CD4-positive, alpha-beta T cell treated with Interleukin-15 for 4 hours (primary cell): ENCODE measurements around the gene TUBGCP6.

Source experiments
- DNase-seq: peaks from one replicate; pipeline ENCODE4 v3.0.0-alpha.2; 2020; ENCODE audit warnings: low spot score

The TUBGCP6 gene

GRCh38 chr22:50262973-50263617, 18.3 kb upstream of the TUBGCP6 start:
- DNase-seq, result no peak

GRCh38 chr22:50262460-50262911, 17.7 kb upstream of the TUBGCP6 start:
- no peak for DNase-seq

DNA sequence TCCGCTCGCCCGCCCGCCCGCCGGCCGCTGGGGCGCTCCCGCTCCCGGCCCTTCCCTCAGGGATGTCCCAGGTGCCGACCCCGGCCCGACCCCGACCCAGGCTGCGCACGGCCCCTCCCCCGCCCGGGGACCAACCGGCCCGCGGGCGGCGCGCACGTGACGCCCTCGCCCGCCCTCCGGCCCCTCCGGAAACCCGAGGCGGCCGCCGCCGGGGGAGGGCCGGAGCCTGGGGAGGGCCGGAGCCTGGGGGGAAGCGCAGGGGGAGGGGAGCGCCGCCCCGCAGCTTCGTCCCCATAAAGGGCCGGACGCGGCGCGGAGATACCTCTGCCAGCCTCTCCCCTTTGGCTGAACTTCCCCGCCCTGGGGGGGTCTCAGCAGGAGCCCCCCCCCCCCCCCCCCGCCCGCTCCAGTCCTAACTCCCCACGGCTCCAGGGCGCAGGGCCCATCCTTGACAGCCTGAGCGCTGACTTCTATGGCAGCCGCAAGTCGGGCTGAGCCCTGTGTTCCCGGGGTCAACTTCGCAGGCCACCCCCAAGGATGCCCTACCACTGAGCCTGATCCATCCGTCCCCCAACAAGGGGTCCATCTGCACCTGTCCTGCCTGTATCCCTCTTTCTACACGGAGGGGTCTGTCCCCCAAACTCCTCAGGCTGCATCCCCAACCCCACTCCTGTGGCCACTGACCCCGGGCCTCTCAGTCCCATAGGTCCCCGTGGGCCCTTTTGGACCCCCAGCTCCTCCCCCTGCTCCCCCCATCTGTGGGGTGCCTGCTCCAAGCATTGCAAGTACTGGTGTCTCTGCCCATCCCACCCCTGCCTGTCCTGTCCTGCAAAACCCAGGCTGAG, 17.0 kb upstream of the TUBGCP6 start, which contains the start of gene MAPK12:
TSS of gene MAPK12 (minus strand) at position 69 of the 845 bp plus-strand sequence. CDS start 174 bp downstream, outside the sequence.
- DNase-seq, result no peak

DNA sequence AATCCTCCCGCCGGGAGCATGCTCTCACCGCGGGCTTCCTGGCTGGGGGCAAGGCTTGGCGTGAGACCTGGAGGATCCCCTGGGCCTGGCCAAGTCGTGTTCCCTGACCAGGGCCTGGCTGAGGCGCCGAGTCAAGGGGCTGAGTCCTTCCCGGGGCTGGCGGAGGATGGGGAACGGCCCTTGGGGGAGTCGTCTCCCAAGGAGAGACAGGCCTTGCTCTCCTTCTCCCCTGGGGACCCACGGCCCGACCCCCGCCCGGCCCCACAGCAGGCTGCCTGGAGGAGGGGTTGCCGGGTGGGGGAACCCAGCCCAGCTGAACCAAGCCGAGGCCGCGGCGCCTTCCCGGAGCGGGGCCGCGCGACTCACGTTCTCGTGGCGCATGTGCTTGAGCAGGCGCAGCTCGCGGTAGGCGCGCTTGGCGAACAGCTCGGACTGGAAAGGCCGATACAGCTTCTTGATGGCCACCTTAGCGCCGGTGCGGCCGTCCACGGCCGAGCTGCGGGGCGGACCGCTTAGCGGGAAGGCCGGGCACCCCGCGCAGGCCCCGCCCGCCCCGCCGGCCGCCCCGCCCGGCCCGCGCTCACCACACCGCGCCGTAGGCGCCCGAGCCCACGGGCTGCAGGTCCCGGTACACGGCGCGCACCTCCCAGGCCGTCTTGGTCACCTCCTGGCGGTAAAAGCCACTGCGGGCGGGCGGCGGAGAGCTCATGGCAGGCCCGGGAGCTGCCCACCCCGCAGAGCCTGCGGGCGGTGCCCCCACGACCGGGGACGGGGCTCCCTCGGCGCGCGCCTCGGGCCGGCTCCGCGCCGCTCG, 16.2 kb upstream of the TUBGCP6 start:
- DNase-seq, result no peak

DNA sequence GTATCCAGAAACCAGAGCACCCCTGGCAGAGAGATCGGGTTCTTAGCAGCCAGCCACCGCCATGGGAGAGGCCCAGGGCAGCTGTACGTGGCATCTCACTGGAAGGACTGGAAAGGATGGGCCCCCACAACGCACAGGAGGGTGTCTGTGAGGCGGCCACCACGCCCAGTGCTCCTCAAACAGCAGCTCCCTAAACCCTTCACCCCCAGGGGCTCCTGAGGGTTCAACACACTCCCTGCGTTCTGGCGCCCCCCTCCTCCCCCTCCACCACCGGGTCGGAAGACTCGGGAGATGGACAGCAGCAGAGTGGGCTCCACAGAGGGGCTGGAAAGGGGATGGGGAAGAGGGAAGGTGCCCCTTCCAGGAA, 15.6 kb upstream of the TUBGCP6 start:
- no peak for DNase-seq

DNA sequence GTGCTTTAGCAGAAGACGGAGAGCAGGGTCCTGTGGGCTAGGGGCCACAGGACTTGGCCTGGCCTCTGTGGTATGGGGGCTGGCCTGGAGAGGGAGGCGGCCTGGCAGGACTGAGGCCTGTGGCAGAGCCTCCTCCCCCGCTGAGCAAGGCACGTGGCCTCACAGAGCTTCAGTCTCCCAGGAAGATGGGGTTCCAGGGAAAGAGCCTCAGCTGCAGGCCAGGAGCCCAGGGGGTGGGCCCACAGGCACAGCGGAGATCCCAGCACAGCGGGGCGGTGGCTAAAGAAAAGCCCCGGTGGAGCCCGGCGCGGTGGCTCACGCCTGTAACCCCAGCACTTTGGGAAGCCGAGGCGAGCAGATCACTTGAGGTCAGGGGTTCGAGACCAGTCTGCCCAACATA, 14.5 kb upstream of the TUBGCP6 start:
- DNase-seq, result no peak

GRCh38 chr22:50258361-50259292, 13.8 kb upstream of the TUBGCP6 start:
- no peak for DNase-seq

DNA sequence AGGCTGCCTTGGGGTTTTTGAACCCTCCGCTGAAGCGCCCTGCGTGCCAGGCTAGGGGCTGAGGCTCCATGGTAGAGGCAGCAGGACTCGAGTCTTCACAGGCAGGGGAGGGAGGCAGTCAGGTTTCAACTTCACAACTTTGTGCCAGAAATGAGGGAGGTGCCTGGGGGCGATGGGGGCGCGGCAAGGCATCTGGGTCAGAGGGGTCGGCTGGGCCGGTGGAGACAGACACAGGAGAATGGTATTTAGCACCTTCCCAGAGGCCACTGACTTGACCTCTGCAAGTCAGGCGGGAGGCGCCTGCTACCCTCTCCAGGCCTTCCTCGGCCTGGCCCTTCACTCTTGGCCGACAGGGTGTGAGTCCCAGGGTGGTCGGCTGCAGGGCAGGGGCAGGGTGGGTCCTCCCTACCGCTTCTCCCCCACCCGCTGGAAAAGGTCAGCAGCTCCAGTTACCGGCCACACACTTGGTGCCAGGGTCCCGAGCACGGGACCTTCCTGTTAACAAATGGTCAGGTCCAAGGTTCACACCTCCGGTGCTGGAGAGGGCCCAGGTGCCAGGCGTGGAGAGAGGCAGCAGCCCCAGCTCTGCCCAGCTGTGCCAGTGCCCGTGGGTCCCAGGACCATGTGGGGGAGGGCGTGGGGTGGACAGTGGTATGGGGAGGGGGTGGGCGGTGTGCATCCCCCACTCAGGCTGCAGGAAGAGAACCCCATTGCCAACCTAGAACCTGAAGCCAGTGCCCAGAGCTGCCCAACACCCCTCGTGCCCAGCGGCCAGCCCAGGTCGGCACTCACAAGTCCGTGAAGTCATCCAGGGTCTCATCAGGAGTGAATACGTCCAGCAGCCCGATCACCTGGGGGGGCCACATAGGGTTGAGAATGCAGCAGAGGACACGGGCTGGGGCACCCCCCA, 12.9 kb upstream of the TUBGCP6 start:
- DNase-seq, result no peak

DNA sequence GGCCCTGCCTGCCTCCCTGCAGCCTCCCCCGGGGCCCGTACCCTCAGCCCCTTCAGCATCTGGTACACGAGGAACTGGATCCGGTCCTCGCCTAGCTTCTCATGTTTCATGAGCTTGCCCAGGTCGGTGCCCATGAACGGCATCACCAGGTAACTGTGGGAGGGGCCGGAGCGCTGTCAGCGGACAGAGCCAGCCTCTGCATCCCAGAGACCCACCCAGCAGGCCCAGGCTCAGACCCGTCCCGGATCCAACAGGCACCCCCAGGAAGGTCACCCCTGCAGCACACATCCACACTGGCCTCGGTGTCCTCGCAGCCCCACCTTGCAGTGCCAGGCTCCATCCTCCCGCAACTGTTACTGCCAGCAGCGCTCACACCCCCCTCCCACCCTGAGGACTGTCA, 12.2 kb upstream of the TUBGCP6 start:
- DNase-seq, result no peak

GRCh38 chr22:50256258-50256862, 11.5 kb upstream of the TUBGCP6 start:
- DNase-seq, result no peak

- DNase-seq, result no peak
These were observed 10.8 kb upstream of the TUBGCP6 start for GRCh38 chr22:50255607-50256006.

DNA sequence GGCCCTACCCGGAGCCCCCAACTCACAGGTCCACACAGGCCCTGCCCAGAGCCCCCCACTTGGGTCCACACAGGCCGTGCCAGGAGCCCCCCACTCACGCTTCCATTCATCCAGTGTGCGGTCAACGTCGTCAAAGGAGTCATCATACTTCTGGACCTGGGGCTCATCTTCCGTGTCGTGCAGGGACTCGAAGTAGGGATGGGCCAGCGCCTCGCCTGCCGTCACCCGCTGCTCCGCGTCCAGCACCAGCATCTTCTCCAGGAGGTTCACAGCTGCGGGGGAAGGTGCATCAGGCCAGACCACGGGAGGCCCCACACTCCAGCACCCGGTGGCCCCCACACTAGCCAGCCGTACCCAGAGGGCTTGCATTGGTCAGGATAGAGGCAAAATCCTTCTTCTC, 10.3 kb upstream of the TUBGCP6 start:
- no peak for DNase-seq

DNA sequence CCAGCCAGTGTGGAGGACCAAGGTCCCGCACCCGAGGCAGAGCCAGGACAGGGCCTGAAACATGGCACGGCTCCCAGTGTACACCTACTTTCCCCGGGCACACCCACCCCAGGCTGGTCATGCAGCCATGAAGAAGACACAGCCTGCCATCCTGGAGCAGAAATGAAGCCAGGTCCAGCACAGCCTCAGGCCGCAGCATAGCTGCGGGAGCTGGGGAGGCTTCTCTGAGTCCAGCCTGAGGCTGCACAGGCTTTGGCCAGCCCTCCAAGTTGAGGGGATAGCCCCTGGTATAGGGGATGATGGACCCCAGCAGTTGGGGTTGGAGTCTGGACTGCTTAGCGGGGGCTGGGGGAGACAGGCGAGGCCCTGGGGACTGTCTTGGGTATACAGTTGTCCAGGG, 9.1 kb upstream of the TUBGCP6 start:
- DNase-seq, result no peak

DNA sequence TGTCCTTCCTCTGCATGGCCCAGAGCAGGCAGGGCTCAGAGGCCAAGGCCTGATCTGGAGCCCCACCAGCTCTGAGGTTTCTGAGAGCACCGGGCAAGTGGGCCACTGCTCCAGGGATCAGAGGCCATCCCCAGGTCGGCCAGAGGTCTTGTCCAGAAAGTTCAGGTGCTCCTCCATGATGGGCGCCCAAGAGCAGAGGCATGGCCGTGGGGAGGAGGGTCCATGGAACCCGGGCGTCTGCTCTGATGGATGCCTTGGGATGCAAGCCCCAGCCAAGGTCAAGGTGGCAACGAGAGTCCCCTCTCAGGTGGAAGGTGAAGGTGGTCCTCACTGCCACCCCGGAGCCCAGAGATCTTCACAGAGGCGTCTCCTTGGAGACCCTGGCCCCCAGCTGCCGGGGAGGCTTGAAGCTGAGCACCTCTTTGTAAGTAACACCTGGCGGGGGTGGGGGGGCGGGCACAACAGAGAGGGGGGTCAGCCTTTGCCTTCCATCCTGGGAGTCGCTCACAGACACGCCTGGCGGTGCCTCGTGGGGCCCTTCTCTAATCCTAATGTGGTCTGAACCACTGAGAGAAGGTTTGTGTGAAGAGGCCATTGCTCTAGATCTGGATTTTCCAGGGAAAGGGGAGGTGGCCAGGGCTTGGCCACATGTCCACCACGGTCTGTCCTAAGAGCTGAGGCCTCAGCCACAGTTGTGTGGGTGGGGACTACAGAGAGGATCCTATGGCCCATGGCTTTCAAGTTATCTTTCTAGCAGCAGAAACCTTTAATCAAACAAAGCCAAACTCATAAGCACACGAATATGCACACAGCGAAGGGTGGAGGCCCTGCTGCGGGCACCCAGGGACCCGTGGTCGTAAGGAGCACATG, 8.5 kb upstream of the TUBGCP6 start:
- no peak for DNase-seq

GRCh38 chr22:50252082-50253045, 7.5 kb upstream of the TUBGCP6 start:
- DNase-seq, result peak; percentile 75

DNA sequence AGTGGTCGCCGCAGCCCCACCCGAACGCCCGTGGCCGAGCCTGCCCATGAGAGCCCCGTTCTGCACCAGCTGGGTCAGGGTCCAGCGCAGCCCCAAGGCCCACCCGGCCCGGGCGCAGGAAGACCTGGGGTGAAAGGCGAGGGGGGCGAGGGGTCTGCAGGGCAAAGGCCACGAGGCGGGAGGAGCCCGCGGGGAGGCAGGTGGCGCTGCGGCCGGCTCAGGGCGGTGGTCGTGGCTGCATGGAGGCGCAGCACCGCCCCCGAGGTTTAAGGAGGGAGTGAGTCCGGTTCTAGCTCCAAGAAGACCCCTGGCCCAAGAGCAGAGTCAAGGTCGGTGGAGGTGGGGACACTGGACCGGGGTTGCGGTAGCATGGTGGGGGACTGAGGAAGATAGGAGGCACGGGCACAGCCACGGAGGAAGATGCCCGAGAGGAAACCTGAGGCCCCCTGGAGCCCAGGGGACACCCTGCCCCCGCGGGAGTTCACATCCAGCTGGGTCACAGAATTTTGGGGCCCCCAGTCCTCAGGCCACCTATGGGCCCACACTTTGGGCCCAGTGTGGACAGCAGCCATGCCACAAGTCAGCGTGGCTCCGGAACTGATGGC, 6.8 kb upstream of the TUBGCP6 start:
- no peak for DNase-seq
